Measurements from ENCODE around the gene LACTB.
"Not testable (repeated sequence)": the region's sequence is repeated elsewhere in the genome, so short reads cannot be mapped to it uniquely, and the experiment has no call there.

LACTB gene

GRCh38 chr15:63090472-63090871 is 31.2 kb upstream of the LACTB start:
- no peak for DNase-seq (ENCODE audit: low spot score)

- no peak for DNase-seq (ENCODE audit: low spot score)
These were observed 30.8 kb upstream of the LACTB start for GRCh38 chr15:63090887-63091286.

GRCh38 chr15:63091679-63092446 is 29.8 kb upstream of the LACTB start:
- DNase-seq (ENCODE audit: low spot score), result no peak

GRCh38 chr15:63093486-63094205 is 28.0 kb upstream of the LACTB start:
- peak; percentile 67 for DNase-seq (ENCODE audit: low spot score)

GRCh38 chr15:63094495-63094931 is 27.1 kb upstream of the LACTB start:
- DNase-seq (ENCODE audit: low spot score), result peak; percentile 68

- DNase-seq (ENCODE audit: low spot score), result no peak
These were observed 25.5 kb upstream of the LACTB start for GRCh38 chr15:63096178-63096577.

- not testable (repeated sequence) for DNase-seq (ENCODE audit: low spot score)
These were observed 22.8 kb upstream of the LACTB start for GRCh38 chr15:63098901-63099300.

- DNase-seq (ENCODE audit: low spot score), result not testable (repeated sequence)
These were observed 22.1 kb upstream of the LACTB start for GRCh38 chr15:63099581-63099980.

GRCh38 chr15:63103416-63103815 is 18.2 kb upstream of the LACTB start:
- no peak for DNase-seq (ENCODE audit: low spot score)

GRCh38 chr15:63104727-63105126 is 16.9 kb upstream of the LACTB start:
- DNase-seq (ENCODE audit: low spot score), result peak; percentile 26

GRCh38 chr15:63105354-63105753 is 16.3 kb upstream of the LACTB start:
- DNase-seq (ENCODE audit: low spot score), result not testable (repeated sequence)

- DNase-seq (ENCODE audit: low spot score), result peak; percentile 93
These were observed 13.6 kb upstream of the LACTB start for GRCh38 chr15:63107895-63108546.

GRCh38 chr15:63109498-63109897 is 12.2 kb upstream of the LACTB start:
- no peak for DNase-seq (ENCODE audit: low spot score)

GRCh38 chr15:63109920-63110319 is 11.7 kb upstream of the LACTB start:
- DNase-seq (ENCODE audit: low spot score), result no peak

GRCh38 chr15:63110428-63111026 is 11.1 kb upstream of the LACTB start:
- DNase-seq (ENCODE audit: low spot score), result no peak

GRCh38 chr15:63111481-63111880 is 10.2 kb upstream of the LACTB start:
- DNase-seq (ENCODE audit: low spot score), result no peak

GRCh38 chr15:63112871-63113270 is 8.8 kb upstream of the LACTB start:
- no peak for DNase-seq (ENCODE audit: low spot score)

GRCh38 chr15:63114465-63114864 is 7.2 kb upstream of the LACTB start:
- DNase-seq (ENCODE audit: low spot score), result no peak

GRCh38 chr15:63118854-63119253 is 2.8 kb upstream of the LACTB start:
- no peak for DNase-seq (ENCODE audit: low spot score)

GRCh38 chr15:63122002-63122875 is 578 bp downstream of the LACTB start:
- DNase-seq (ENCODE audit: low spot score), result peak; percentile 90

- no peak for DNase-seq (ENCODE audit: low spot score)
These were observed 2.8 kb downstream of the LACTB start for GRCh38 chr15:63124506-63124905.

All from AG08395 (cell line).